Subcutaneous abdominal adipose tissue (tissue), 5 donors: Measurements from ENCODE around the gene CCNB2.
A peak's percentile ranks its signal among the peaks of the same experiment; 100 is the strongest.
"Not testable (repeated sequence)": the region's sequence is repeated elsewhere in the genome, so short reads cannot be mapped to it uniquely, and the experiment has no call there.

ENCODE experiments used
- H3K27ac ChIP-seq: one replicate; pipeline ENCODE4 v1.7.0; 2013; ENCODE audit warnings: low read depth, mild to moderate bottlenecking, inconsistent platforms, low read length, moderate library complexity
- H3K27me3 ChIP-seq, 5 donors: one replicate each; pipeline ENCODE4 v1.7.0; 2013; ENCODE audit warnings: low read length in 5 of 5, inconsistent platforms in 1 of 5; ENCODE audit not compliant: control insufficient read depth in 5 of 5, insufficient read depth in 4 of 5
- H3K36me3 ChIP-seq, 5 donors: one replicate each; pipeline ENCODE4 v1.7.0; 2013; ENCODE audit warnings: low read length in 5 of 5; ENCODE audit not compliant: control insufficient read depth in 5 of 5, insufficient read depth in 5 of 5
- H3K4me1 ChIP-seq, 5 donors: one replicate each; pipeline ENCODE4 v1.7.0; 2013; ENCODE audit warnings: low read length in 5 of 5, mild to moderate bottlenecking in 3 of 5, moderate library complexity in 1 of 5; ENCODE audit not compliant: control insufficient read depth in 5 of 5, insufficient read depth in 5 of 5
- H3K4me3 ChIP-seq, 5 donors: one replicate each; pipeline ENCODE4 v1.7.0; 2013; ENCODE audit warnings: low read length in 5 of 5, low read depth in 1 of 5
- H3K9ac ChIP-seq, 5 donors: one replicate each; pipeline ENCODE4 v1.7.0; 2013; ENCODE audit warnings: low read length in 5 of 5, mild to moderate bottlenecking in 4 of 5, moderate library complexity in 3 of 5
- H3K9me3 ChIP-seq, 5 donors: one replicate each; pipeline ENCODE4 v1.7.0; 2013; ENCODE audit warnings: low read length in 5 of 5; ENCODE audit not compliant: control insufficient read depth in 5 of 5
- donor health status: healthy.
- donor health status: healthy.
- donor health status: healthy.
- donor health status: healthy.
- donor health status: healthy.

Gene CCNB2

DNA sequence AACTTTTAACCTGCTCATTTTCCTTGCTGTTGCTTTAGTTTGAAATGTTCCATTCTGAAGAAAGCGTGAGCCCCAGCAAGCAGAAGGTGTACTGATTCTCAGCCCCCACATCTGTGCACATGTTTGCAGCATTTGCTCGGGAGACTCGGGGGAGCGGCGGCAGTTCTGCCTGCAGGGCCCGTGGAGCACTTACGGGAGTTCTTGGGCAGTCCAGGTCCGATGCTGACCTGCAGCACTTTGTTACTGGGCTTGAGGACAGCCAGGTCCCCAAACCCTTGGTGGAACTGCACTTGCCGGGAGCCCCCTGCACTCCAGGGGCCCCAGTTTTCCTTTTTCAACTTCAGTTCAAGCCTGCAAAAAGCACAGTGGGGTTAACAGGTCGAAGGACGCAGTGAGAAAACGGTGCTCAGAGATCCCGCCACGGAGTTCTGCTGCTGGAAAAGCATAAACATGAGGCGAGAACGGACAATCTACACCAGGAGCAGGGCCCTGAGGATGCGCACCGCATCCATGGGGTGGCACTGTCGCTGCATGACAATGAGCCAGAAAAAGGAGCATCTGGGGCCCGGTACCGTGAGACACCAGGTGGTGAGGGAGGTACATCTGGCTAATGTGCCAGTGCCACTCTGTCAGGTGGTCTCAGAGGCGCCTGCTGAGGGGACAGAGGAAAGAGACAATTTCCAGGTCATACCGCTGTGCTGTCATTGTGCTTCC lies 56.1 kb downstream of the CCNB2 start:
- no peaks in the 10 kb centered on the region for H3K9me3 ChIP-seq
- no peaks in the 10 kb centered on the region for H3K27me3 ChIP-seq
- no peak overlapping the region for H3K27ac ChIP-seq
- peaks cover 0 to 4% (median 2%) of the 10 kb centered on the region in 5 donors for H3K4me1 ChIP-seq
- no peak overlapping the region for H3K4me3 ChIP-seq
- peaks cover 0 to 70% (median 31%) of the 10 kb centered on the region in 5 donors for H3K36me3 ChIP-seq
- H3K9ac ChIP-seq: no peak overlapping the region

DNA sequence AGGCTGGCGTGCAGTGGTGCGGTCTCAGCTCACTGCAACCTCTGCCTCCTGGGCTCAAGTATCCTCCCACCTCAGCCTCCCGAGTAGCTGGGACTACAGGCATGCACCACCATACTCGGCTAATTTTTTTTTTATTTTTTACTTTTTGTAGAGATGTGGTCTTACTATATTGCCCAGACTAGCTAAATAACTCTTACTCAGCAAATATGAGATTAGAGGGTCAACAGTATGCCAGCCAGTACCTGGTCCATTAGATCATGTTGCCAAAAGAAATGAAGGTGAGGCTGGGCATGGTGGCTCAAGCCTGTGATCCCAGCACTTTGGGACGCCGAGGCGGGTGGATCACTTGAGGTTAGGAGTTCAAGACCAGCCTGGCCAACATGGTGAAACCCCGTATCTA lies 57.1 kb downstream of the CCNB2 start:
- Histone ChIP-seq H3K4me1 (peaks cover 0 to 13% (median 3%) of the 10 kb centered on the region in 5 donors), H3K36me3 (peaks cover 0 to 68% (median 31%) of the 10 kb centered on the region in 5 donors)
- not testable (repeated sequence) for H3K27me3 ChIP-seq, H3K27ac ChIP-seq, H3K4me3 ChIP-seq, H3K9ac ChIP-seq, H3K9me3 ChIP-seq

DNA sequence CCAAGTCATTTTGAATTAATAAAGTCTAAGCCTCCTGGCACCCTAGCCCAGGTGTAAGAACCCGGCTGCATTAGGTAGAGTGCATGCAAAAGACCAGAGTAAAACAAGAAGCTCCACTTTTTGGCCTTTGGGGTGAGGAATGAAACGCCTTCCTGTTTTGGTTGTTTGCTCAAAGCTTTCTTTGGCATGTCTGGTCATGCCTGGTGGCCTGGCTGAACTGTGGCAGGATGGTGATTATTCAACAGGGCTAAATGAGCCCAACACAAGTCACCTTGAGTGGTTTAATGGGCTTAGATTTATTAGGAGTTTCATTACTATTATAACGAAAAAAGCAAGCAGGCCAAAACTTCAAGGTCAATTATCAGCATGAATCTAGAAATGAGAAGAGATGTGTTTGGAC lies 60.8 kb downstream of the CCNB2 start:
- Histone ChIP-seq H3K36me3 (peaks cover 0 to 36% (median 18%) of the 10 kb centered on the region in 5 donors), H3K4me1 (peaks cover 3 to 21% (median 16%) of the 10 kb centered on the region in 5 donors), H3K9me3 (no peaks in the 10 kb centered on the region), H3K9ac (no peak overlapping the region), H3K27me3 (no peaks in the 10 kb centered on the region), H3K4me3 (no peak overlapping the region), H3K27ac (peak overlapping the region; percentile 27)

DNA sequence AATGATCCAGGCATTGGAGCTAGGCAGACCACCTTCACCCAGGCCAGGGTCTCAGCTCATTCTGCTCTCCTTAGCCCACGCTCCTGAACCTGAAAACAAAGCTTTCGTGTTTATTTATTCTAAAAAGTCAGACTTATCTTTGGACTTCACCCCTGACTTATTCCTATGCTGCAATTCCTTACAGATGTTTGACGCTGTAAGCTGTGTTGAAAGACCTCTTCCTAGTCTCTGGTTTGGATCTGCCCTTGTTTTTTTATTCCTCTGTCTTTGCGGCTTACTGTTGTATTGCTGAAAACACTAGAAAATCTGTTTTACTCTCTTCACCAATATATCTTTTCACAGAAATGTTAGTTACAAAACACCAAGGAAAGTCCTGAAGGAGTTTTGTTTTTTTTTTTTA lies 61.2 kb downstream of the CCNB2 start:
- Histone ChIP-seq H3K9ac (peak overlapping the region in 1 of 5 donors; percentile 36), H3K27me3 (no peaks in the 10 kb centered on the region), H3K4me3 (no peak overlapping the region), H3K9me3 (no peaks in the 10 kb centered on the region), H3K27ac (peak overlapping the region; percentile 27), H3K36me3 (peaks cover 0 to 36% (median 14%) of the 10 kb centered on the region in 5 donors), H3K4me1 (peaks cover 4 to 26% (median 20%) of the 10 kb centered on the region in 5 donors)

DNA sequence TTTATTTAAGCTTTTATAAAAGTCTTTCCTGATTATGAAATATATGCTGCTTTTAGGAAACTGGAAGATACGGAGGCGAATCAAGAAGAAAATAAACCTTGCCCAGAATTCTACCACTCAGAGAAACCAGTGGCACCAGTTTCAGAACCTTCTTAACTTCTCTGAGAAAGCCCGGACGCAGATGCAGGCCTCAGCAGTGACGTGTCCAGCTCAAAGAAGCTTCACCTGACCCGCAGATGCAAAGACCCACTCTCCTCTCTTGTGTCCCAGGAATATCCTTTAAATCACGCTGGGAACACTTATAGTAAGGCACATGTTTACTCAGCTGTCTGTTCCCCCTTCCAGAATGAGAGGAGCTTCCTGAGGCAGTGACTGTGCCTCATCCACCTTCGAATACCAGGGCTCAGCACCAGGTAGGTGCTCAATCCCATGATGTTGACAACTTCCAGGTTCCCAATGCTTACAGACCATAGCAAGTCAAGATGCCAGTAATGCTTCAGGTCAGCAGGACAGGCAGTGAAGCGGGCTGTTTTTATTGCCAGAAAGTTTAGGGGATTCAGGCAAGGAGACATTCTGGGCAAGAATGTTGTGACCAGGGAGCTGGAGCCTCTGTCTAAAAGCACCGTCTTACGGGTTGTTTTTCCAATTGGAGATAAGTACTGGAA lies 61.8 kb downstream of the CCNB2 start:
- peaks cover 0 to 36% (median 15%) of the 10 kb centered on the region in 5 donors for H3K36me3 ChIP-seq
- H3K9me3 ChIP-seq: no peaks in the 10 kb centered on the region
- H3K4me3 ChIP-seq: no peak overlapping the region
- peaks cover 4 to 27% (median 20%) of the 10 kb centered on the region in 5 donors for H3K4me1 ChIP-seq
- H3K9ac ChIP-seq: peak overlapping the region in 1 of 5 donors; percentile 36
- peak overlapping the region; percentile 27 for H3K27ac ChIP-seq
- no peaks in the 10 kb centered on the region for H3K27me3 ChIP-seq

DNA sequence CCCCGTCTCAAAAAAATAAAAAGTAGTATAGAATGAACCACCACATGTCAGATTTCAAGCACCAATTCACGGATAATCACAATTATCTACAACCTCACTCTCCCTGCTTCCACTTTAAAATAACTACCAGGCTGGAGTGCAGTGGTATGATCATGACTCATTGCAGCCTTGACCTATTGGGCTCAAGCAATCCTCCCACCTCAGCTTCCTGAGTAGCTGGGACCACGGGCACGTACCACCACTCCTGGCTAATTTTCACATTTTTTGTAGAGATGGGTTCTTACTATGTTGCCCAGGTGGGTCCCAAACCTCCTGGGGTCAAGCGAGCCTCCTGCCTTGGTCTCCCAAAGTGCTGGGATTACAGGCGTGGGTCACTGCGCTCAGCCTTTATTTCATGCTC lies 63.6 kb downstream of the CCNB2 start:
- no peak overlapping the region for H3K4me3 ChIP-seq
- no peaks in the 10 kb centered on the region for H3K27me3 ChIP-seq
- peak overlapping the region; percentile 48 for H3K27ac ChIP-seq
- no peak overlapping the region for H3K9ac ChIP-seq
- H3K4me1 ChIP-seq: peaks cover 4 to 27% (median 20%) of the 10 kb centered on the region in 5 donors
- H3K9me3 ChIP-seq: no peaks in the 10 kb centered on the region
- H3K36me3 ChIP-seq: peaks cover 0 to 26% (median 9%) of the 10 kb centered on the region in 5 donors

DNA sequence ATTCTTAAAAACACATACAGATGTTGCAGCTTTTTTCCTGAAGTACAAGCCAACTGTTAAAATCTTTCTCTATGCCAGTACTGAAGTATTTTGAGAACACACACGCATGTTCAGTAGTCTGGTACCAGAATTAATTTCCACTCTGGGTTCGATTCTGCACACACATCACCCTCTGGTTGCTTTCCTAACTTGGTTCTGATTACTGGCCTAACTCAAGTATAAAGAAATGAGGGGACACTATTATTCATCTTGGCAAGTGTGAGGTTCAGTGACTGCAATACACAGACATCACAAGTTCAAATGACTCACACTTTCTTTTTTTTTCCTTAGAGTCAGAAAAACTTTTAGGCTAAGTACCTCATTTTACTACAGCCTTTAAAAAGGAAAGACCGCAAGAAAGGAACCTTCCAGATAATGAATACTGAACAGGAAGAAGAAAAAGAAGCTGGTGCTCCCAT lies 64.3 kb downstream of the CCNB2 start:
- Histone ChIP-seq H3K27ac (peak overlapping the region; percentile 48), H3K4me1 (peaks cover 4 to 27% (median 20%) of the 10 kb centered on the region in 5 donors), H3K9me3 (no peaks in the 10 kb centered on the region), H3K4me3 (no peak overlapping the region), H3K27me3 (no peaks in the 10 kb centered on the region), H3K9ac (no peak overlapping the region), H3K36me3 (peaks cover 0 to 26% (median 9%) of the 10 kb centered on the region in 5 donors)

DNA sequence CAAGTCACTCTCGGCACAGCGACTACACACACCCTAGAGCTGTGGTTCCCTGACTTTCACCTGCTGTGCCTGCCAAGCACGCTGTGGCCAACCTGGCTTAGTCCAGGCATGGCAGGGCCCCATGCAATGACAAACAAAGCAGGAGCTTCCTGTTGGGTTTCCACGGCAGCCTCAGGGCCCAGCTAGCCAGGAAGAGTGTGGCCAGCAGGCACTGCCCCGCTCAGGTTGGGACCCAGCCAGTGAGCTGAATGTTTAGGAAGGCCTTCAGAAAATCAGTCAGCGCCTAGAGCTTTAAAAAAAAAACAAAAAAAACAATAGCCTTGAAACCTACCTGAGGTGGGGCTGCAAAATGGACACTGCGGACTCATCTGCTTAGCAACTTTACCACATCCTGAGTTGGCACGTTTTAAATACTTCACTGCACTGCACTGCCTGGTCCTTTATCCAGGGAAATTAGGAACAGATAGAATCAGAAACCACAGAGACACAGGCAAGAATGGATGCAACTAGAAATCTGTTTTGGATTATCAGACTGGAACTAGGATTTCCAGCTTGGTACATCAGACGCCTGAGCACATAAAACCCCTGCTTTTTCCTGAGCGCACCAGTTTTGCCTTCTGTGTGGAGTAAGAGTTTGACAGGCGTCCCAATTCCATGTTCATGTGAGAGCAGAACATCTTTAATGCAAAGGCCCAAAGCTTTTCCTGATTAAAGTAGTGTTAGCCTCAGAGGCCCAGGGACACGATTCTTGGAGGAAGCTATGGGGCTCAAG lies 65.5 kb downstream of the CCNB2 start:
- Histone ChIP-seq H3K36me3 (peaks cover 0 to 17% (median 6%) of the 10 kb centered on the region in 5 donors), H3K27me3 (no peaks in the 10 kb centered on the region), H3K9ac (no peak overlapping the region), H3K27ac (peak overlapping the region; percentile 48), H3K9me3 (no peaks in the 10 kb centered on the region), H3K4me1 (peaks cover 8 to 32% (median 27%) of the 10 kb centered on the region in 5 donors), H3K4me3 (no peak overlapping the region)

DNA sequence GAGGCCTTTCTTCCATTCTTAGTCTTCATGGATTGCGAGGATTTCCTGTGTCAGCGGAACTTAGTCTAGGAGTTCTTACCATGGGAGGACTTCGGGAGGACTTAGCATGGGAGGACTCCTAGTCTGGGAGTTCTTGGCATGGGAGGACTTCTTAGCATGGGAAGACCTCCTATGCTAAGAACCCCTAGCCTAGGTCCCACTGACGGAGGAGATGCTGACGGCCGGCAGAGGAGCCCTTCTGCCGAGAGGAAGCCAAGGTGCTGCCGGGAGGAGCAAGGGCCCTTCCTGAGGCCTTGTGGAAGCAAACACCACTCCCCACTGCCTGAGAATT lies 66.1 kb downstream of the CCNB2 start:
- H3K27ac ChIP-seq: peak overlapping the region; percentile 26

More for the DNA sequence above, 66.1 kb downstream of the CCNB2 start:
- Histone ChIP-seq H3K36me3 (peaks cover 0 to 15% (median 6%) of the 10 kb centered on the region in 5 donors), H3K4me1 (peaks cover 8 to 32% (median 23%) of the 10 kb centered on the region in 5 donors), H3K4me3 (no peak overlapping the region), H3K27me3 (no peaks in the 10 kb centered on the region), H3K9me3 (no peaks in the 10 kb centered on the region), H3K9ac (no peak overlapping the region)
